NCI-H2107 (cell line): ENCODE measurements around the gene NKPD1.

Source experiments
- DNase-seq: peaks from one replicate; lab custom pipeline; 2025; lab: John Stamatoyannopoulos, UW

Gene NKPD1

GRCh38 chr19:45140533-45140932 lies 20.2 kb downstream of the NKPD1 start:
- no peak for DNase-seq

- DNase-seq = no peak
These were observed 20.7 kb downstream of the NKPD1 start for GRCh38 chr19:45140144-45140503.

- no peak for DNase-seq
These were observed 21.3 kb downstream of the NKPD1 start for GRCh38 chr19:45139286-45140143.

- DNase-seq = no peak
These were observed 22.5 kb downstream of the NKPD1 start for GRCh38 chr19:45138303-45138751.

- DNase-seq = no peak
These were observed 23.5 kb downstream of the NKPD1 start for GRCh38 chr19:45137179-45137761.

- no peak for DNase-seq
These were observed 24.1 kb downstream of the NKPD1 start for GRCh38 chr19:45136507-45137178.

- DNase-seq = no peak
These were observed 25.5 kb downstream of the NKPD1 start for GRCh38 chr19:45135176-45135885.

GRCh38 chr19:45133661-45134060 lies 27.1 kb downstream of the NKPD1 start:
- DNase-seq = no peak

GRCh38 chr19:45130888-45131615 lies 29.7 kb downstream of the NKPD1 start:
- DNase-seq = peak; percentile 93

GRCh38 chr19:45130236-45130635 lies 30.5 kb downstream of the NKPD1 start:
- DNase-seq = no peak

GRCh38 chr19:45128806-45129205 lies 32.0 kb downstream of the NKPD1 start:
- DNase-seq = no peak

- no peak for DNase-seq
These were observed 32.6 kb downstream of the NKPD1 start for GRCh38 chr19:45128146-45128545.

GRCh38 chr19:45126654-45127053 lies 34.1 kb downstream of the NKPD1 start:
- no peak for DNase-seq

GRCh38 chr19:45125975-45126493 lies 34.7 kb downstream of the NKPD1 start:
- DNase-seq = peak; percentile 33

GRCh38 chr19:45125360-45125759 lies 35.4 kb downstream of the NKPD1 start:
- no peak for DNase-seq

- no peak for DNase-seq
These were observed 36.8 kb downstream of the NKPD1 start for GRCh38 chr19:45124021-45124420.

GRCh38 chr19:45123440-45123850 lies 37.3 kb downstream of the NKPD1 start:
- DNase-seq = no peak

GRCh38 chr19:45122832-45123231 lies 38.0 kb downstream of the NKPD1 start:
- DNase-seq = no peak

- no peak for DNase-seq
These were observed 38.9 kb downstream of the NKPD1 start for GRCh38 chr19:45121827-45122345.

- DNase-seq = no peak
These were observed 41.2 kb downstream of the NKPD1 start for GRCh38 chr19:45119582-45119981.
